SIG-M5 treated with dmso at 0.1 percent for 504 hours (cell line): Measurements from ENCODE around the gene SLC16A3.
A peak's percentile ranks its signal among the peaks of the same experiment; 100 is the strongest.
"Not testable (repeated sequence)": the region's sequence is repeated elsewhere in the genome, so short reads cannot be mapped to it uniquely, and the experiment has no call there.

ENCODE experiments used
- DNase-seq: peaks from one replicate; lab custom pipeline; 2025; ENCODE audit not compliant: unreplicated experiment; lab: John Stamatoyannopoulos, UW

SLC16A3 gene

GRCh38 chr17:82259972-82260961 is 31.4 kb downstream of the SLC16A3 start:
- DNase-seq = not testable (repeated sequence)

DNA sequence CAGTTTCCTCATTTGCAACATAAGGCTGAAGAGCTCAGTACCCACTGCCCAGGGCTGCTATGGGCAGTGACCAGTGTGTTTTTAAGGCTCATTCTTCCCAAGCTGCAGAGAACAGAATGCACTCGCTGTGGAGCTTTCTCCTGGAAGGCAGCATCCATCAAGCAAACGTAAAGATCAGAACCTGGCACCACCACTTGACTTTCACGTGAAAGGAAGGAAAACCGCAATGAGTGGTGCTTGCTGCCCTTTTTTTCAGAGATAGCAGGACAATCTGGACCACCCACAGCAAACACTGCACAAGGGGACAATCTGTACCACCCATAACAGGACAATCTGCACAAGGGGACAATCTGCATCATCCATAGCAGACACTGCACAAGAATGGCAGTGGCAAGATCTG is 33.5 kb downstream of the SLC16A3 start:
- no peak for DNase-seq

DNA sequence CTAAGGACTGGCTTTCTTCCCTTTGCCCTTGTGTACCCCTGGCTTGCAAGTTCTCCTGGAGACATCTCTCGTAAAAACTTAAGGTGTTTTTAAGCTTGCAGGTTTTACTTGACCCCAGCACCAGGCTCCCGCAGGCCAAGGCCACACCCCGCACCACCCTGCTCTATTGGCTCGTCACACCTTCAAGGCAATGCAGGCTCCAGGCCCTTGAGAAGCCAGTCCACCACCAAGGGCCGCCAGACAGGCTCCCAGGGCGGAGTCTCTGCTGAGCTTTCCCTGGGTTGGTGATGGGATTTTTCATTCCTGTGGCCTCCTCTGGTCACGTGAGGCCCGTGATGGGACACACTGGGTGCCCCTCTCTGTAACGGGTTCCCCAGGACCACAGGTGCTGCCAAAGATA is 34.8 kb downstream of the SLC16A3 start:
- no peak for DNase-seq

DNA sequence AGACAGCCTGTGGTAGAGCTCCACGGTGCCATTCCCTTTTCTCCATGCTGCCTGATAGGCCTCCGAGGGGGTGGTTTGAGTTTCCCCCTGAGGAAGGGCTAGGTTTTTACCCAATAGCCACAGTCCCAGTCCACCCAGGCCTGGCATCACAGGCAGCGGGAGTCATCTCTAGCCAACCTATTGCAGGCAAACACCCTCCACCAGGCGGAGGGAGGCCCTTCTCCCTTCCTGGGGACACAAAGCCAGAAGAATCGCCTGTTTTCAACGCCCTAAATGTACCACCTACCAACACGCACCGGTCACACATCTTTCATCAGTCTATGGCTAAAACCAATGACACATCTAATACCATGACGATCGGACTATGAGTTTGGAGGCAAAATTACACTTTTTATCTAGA is 37.3 kb downstream of the SLC16A3 start:
- DNase-seq = no peak

- peak; percentile 85 for DNase-seq
Observed at GRCh38 chr17:82267575-82268379, 38.9 kb downstream of the SLC16A3 start.

DNA sequence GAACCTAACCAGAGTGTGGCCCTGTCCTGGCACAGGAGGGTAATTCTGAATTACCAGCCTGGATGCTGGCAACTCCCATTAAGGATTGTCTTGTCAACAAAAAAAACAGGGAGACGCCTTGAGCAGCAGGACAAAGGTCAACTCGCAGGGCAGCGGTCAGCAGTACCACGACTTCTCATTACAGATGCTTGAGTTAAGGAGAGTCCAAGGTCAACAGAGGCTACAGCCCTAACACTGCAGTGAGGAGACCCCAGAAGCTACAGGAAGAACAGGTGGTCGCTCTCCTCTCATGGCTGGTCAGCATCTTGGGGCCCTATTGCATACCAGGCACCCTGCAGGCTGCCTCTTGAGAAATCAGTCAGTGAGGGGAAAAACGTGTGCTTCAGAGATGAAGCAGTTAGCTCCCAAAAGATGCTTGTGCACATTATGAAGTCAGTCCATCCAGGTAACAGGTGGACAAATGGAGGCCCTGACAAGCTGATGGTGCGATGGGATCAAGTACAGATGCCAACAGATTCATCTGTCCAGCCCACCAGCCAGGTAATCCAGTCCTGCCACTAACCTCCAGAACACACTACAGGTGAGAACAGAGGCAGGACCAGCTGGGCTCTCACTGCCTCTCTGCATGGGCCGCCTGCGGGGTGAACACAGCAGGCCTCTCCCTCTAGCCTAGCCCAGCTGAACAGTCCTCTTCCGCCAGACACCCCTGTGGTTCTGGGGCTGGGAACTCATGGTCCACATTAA is 40.5 kb downstream of the SLC16A3 start:
- DNase-seq = no peak

- no peak for DNase-seq
Observed at GRCh38 chr17:82269882-82270500, 41.1 kb downstream of the SLC16A3 start.

DNA sequence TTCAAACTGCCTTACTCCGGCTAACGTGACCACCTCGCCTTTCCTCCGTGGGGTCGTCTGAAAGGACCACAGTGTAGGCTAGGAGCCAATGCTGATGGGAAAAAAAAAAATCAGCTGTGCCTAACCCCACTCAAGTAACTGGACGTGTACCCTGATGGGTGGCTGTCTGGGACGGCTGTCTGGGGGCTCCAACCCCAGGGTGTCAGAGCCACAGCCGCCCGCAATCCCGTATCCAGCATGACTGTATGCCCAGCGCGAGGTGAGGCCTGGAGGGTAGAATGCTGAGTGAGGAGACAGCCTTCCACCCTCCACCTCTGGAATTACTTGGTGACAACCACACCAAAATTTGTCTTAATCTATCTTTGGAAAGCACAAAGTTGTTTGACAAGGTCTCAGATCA is 41.8 kb downstream of the SLC16A3 start:
- DNase-seq = no peak

DNA sequence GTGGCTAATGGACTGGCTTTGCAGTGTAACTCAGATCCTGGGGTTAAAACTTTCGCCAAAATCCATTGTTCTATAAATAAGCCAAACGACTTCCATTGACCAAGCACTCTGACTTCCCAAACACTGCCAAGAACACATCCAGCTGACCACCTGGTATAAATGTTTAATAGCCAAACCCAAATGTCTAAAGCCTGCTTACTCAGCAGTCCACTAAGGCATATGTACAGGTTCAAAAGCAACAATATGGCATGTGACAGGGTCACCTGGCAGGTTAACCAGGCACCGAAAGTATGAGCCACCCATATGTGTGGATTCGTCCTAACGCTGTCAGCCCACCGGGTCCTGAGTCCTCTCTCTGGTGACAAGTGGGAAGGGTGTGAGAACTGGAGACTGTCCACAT is 42.6 kb downstream of the SLC16A3 start:
- DNase-seq = no peak

DNA sequence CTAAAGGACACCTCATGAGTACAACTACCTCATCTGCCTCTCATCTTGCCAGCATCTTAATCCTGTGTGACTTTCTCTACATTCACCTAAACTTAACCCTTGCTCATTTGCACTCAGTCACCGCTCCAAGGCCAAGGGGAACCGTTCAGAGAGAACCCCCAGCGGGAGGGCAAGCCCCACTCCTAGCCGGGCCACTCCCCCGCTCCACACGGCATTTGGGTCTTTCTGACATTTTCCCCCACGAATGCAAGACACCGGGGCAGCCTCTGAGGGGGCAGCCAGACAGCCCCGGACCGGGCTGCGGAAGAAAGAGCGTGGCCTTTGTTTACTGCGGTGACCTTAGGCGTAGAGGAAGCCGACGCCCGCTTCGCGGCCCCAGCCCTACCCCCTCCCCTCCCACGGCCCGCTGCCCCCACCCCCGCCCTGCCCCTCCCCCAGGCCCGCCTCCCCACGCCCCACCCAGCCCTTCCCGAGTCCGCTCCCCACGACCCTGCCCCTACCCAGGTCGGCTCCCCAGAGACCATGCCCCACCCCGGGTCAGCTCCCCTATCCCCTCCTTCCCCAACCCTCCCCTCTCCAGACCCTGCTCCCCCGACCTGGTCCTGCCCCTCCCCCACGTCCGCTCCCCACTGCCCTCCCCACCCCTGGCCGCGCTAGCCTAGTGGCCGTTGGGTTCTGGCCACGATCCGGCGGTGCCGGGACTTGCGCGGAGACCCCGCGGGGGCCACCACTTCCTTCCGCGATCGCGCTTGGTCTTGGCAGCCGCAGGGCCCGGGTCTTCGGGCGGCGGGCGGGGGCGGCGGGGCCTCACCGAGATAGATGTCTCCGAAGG is 43.9 kb downstream of the SLC16A3 start:
- DNase-seq = no peak

DNA sequence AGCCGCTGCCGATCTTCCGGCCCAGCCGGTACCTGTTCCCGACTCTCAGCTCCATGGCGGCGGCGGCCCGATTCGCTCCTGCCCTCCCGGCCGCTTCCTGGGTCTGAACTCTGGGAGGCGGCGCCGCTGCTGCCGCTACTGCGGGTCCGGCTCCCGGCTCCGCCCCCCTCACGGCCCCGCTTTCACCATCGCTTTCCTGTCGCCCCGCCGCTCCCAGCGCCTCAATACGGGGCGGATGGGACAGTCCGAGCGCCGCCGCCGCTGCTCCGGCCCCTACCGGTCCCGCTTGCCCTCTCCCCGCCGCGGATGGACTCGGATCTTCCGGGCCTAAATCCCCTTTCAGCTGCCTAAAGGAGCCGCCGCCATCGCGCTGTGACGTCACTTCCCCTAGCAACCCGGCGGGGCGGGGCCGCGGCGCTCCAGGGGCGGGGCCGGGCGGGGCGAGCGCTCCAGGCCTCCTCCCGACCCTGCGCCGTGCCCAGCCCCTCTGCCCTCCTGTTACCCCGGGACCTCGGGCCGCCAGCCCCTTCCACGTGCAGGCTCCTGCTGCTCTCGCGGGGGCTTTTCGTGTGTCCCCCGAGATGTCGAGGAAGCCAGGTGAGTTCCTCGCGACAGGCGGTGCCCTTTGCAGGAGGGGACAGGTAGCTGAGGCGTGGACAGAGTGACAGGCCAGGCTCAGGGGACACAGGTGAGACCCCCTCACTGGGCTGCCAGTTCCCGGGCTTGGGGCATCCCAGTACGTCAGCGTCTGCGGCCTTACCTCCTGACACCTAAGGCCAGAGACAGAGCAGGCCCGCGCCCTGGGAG is 44.7 kb downstream of the SLC16A3 start, which contains the start of gene CSNK1D:
Gene CSNK1D, minus strand, starts transcription at position 374 of the 807 bp plus-strand sequence. Its CDS starts 319 bp downstream, at position 55.
- peak; percentile 89 for DNase-seq

DNA sequence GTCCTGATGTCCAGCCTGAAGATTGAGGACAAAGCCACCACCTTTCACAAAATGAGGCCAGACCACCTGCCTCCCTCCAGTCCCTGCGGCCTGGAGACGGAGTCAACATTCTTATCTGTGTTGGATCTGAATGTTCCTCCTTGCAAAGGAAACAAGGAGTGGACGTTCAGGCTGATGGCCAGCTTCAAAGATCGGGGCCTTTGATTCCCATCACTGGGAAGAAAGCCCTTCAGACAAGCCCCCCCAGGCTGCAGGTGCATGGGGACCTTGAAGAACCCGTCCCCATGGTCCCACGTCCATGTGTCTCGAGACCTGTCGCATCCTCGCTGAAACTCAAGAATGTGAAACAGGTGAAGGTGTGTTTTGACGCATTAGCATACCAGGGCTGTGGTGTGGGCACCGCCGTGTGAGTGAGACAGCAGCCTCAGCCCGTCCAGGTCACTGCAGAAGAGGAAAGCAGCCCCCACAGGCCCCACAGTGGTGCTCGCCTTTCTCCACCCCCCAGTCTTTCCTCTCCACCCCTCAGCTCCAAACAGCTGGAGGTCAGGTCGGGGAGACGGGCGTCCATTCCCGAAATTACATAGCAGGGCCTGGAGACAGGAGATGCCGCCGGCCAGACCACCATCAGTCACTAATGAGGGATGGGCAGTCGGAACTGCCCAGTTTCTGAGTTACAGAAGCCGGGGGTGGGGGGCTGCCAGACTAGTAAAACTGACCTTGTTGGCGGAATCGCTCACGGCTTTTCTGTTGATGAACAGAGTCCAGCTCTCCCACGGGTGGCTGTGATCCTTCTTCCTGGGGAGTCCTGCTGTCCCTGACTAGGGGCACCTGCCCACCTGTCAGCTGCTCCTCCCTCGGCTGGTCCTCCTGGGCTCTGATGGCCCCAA is 45.5 kb downstream of the SLC16A3 start:
- no peak for DNase-seq

DNA sequence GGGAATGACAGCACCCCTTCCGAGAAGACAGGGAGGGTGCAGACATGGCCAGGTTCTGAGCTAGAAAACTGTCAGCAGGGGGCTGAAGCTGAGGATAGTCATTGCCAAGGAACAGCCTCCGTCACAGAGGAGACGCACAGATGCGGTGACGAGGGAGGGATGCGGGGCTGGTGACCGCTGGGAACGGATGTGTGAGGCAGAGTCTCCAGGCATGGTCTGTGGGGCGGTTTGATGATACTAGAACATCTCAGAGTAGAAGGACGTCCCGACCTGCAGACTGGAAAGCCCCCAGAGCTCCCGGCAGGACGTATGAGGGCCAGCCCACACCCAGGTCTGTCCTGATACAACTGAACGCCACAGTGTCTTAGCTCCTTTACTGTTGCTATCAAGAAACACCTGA is 46.5 kb downstream of the SLC16A3 start:
- no peak for DNase-seq

DNA sequence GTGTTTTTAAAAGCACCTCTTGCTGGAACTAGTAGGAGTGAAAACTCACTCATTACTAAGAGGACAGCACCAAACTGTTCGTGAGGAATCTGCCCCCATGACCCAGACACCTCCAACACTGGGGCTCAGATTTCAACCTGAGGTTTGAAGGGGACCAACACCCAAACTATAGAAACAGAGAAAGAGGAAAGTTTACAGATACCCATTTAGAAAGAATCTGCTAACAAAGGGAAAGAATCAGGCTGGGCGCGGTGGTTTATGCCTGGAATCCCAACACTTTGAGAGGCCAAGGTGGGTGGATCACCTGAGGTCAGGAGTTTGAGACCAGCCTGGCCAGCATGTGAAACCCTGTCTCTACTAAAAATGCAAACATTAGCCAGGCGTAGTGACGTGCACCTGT is 48.1 kb downstream of the SLC16A3 start:
- no peak for DNase-seq

- no peak for DNase-seq
Observed at GRCh38 chr17:82277851-82278250, 49.0 kb downstream of the SLC16A3 start.

DNA sequence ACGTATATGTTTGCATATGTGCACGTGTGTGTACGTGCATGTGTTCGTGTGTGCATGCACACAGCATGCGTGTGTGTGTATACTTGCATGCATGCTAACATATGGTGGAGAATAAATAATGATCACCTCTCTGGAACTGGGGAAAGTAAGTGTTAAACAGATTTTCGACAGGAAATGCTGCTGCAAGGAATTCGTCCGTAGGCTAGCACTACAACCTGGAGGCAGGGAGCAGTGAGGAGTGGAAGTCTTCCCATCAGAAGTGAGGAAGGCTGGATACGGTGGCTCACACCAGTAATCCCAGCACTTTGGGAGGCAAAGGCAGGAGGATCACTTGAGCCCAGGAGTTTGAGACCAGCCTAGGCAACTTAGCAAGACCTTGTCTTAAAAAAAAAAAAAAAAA is 49.5 kb downstream of the SLC16A3 start:
- DNase-seq = no peak

DNA sequence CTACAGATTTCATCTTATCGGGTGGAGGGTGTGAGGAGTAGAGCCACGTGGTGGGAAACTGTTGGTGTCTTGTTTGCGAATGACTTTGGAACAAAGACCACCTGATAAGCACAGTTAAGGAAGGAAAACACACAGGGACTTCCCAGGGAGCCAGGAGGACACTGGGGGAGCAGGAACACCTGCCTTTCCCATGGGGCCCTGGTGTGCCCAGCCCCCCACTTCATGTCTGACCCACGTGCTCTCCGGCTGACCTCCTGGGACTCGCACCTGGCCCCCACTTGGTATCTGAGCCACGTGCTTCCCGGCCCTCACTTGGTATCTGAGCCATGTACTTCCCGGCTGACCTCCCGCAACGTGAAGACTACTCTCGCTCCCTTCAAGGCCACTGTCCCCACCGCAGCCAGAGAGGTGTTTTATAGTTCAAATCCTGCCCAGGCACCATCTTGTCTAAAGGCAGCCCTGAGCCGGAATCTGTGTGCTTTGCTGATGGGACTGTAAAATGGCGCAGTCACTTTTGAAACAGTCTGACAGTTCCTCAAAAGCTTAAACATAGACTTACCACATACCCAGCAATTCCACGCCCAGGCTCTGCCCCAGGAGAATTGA is 50.0 kb downstream of the SLC16A3 start:
- peak; percentile 75 for DNase-seq

- DNase-seq = no peak
Observed at GRCh38 chr17:82280537-82280936, 51.7 kb downstream of the SLC16A3 start.
